MM.1S (cell line): ENCODE results near the gene U2AF1L4.

Experiments
- CTCF ChIP-seq: fragments of 300-600 bp; sonication (generic); IDR thresholded peaks from 2 replicates; pipeline ENCODE4 v1.5.1; 2016; ENCODE audit warnings: antibody characterized with exemption, low read length, mixed read lengths
- EZH2 ChIP-seq: fragments of 300-600 bp; sonication (generic); optimal IDR thresholded peaks from 2 replicates; pipeline ENCODE3; 2017; ENCODE audit warnings: low read depth, mild to moderate bottlenecking, antibody characterized with exemption, low read length, mixed read lengths

DNA sequence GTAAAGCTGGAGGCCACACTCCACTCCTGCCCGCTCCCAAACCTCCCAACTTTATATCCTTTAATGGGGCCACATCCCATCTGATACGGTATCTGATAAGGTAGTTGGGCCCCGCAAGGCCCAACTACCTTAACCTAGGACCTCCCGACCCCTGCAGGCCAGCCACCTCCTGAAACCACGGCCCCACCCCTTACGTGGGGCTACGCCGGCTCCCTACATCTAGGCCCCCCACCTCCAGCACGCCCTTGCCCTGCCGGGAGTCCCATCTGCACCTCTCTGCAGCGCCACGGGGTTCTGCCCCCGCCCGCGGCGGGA lies 5.2 kb downstream of the U2AF1L4 start:
- TF ChIP-seq CTCF (no peak), EZH2 (no peak)
